ENCODE measurements around the gene EXD3.

The EXD3 gene

DNA sequence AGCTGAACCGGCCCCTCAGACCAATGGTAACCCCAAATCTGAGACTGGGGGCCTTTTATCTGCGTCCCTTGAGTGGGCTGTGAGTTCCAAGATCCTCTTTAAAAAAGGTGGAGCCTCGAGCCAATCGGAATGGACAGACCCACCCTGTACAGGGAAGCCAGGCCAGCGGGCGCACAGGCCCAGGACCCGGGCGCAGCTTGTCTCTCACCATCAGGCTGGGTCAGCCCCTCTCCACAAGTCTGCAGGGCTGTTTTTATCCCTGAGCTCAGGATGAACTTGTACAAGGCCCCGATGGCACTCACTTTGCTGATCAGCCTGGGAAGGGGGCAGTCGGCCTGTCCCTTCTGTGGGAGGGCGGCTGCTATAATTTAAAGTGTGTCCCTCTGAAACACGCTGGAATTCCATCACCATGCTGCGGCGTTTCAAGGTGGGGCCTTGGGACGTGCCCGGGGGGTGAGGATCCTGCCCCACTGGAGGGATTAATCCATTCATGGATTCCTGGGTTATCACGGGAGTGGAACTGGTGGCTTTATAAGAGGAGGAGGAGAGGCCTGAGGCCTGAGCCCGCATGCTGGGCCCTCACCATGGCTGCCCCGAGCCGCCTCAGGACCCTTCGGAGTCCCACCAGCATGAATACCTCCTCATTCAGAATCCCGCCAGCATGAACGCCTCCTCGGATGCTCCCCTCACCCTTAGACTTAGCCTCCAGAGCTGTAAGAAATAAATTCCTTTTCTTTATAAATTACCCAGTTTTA, 14.1 kb downstream of the EXD3 start:
- no peak overlapping the region for H3K4me3 ChIP-seq (ENCODE audit: low read depth in 1 of 2, low read length in 1 of 2)
- H3K27ac ChIP-seq = no peak overlapping the region
- no peaks in the 10 kb centered on the region for H3K36me3 ChIP-seq
- TF ChIP-seq, protein P1, sequence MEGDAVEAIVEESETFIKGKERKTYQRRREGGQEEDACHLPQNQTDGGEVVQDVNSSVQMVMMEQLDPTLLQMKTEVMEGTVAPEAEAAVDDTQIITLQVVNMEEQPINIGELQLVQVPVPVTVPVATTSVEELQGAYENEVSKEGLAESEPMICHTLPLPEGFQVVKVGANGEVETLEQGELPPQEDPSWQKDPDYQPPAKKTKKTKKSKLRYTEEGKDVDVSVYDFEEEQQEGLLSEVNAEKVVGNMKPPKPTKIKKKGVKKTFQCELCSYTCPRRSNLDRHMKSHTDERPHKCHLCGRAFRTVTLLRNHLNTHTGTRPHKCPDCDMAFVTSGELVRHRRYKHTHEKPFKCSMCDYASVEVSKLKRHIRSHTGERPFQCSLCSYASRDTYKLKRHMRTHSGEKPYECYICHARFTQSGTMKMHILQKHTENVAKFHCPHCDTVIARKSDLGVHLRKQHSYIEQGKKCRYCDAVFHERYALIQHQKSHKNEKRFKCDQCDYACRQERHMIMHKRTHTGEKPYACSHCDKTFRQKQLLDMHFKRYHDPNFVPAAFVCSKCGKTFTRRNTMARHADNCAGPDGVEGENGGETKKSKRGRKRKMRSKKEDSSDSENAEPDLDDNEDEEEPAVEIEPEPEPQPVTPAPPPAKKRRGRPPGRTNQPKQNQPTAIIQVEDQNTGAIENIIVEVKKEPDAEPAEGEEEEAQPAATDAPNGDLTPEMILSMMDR (IDR thresholded peaks at IDR 0.05) = no peak
- H3K9me3 ChIP-seq = no peaks in the 10 kb centered on the region
- peaks cover 0 to 5% of the 10 kb centered on the region in 2 experiments for H3K4me1 ChIP-seq (ENCODE audit: control insufficient read depth in 1 of 2, insufficient read depth in 1 of 2, low read depth in 1 of 2, low read length in 1 of 2)
- H3K27me3 ChIP-seq = peaks cover 70% of the 10 kb centered on the region

DNA sequence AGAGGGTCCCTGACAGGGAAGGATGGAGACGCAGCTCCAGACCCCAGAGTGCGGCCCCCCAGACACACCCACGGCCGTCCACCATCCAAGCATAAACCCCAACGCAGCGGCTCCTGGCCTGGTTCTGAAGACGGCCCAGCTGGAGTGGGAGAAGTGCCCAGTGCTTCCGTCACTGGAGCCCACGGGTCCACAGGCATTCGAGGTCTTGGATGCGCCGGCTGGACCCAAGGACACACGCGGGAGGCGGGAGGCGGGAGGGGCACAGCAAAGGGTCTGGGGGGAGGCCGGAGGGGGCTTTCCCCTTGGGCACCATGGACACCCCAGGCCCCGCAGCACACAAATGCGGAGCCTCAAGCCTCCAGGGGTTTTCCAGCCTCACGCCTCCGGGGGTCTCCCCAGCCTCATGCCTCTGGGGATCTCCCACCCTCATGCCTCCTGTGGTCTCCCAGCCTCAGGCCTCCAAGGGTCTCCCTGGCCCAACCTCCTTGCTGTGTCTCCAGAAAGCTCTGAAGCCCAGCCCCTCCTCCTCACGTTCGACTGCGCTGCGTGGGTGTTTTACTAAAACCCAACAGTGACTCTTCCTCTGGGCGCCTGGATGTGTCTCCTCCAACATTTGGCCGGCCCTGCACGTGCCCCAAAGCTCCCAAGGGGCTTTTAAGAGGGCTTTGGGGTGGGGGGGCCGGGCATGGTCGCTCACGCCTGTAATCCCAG, 15.2 kb downstream of the EXD3 start:
- TF ChIP-seq, protein P1 (IDR thresholded peaks at IDR 0.05) = no peak
- Histone ChIP-seq H3K4me3 (ENCODE audit: low read depth in 1 of 2, low read length in 1 of 2) (no peak overlapping the region), H3K27me3 (peaks cover 67% of the 10 kb centered on the region)

DNA sequence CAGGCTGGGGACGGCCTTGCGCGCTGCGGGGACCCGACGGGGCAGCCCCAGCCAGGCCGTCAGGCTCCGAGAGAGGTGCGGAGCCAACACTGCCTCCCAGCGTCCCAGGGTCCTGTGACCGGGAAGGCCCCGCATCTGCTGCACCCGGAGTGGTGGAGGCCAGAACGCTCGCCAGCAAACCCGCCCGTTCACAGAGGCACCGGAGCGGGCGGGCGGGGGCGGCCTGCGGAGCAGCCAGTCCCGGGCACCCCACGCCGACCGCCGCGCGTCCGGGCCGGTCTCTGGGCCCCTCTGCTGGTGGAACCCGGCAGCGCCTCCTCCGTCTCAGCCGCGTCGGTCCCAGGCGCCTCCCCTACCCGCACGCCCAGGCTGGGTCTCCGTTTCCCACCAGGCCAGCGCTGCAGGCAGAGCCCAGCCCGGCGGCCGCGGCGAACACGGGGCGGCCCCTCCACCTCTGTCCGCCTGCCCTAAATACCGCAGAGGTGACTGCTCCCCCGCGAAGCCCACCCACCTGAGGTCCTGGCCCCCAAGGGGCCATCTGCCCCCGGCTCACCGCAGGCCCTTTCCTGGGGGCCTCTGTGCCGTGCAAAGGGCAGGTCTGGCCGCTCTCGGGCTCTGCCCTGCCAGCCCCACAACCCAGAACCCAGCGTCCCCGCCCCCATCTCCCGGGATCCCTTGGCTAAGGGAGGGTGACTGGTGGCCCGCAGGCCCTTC, 15.9 kb downstream of the EXD3 start:
- TF ChIP-seq, protein P1 (IDR thresholded peaks at IDR 0.05) = no peak
- H3K27ac ChIP-seq = no peak overlapping the region
- H3K4me3 ChIP-seq (ENCODE audit: low read depth in 1 of 2, low read length in 1 of 2) = no peak overlapping the region
- peaks cover 0 to 5% of the 10 kb centered on the region in 2 experiments for H3K4me1 ChIP-seq (ENCODE audit: control insufficient read depth in 1 of 2, insufficient read depth in 1 of 2, low read depth in 1 of 2, low read length in 1 of 2)
- peaks cover 60% of the 10 kb centered on the region for H3K27me3 ChIP-seq
- H3K9me3 ChIP-seq = no peaks in the 10 kb centered on the region
- no peaks in the 10 kb centered on the region for H3K36me3 ChIP-seq

More for the DNA sequence above, 15.2 kb downstream of the EXD3 start:
- H3K27ac ChIP-seq = no peak overlapping the region
- no peaks in the 10 kb centered on the region for H3K36me3 ChIP-seq
- peaks cover 0 to 5% of the 10 kb centered on the region in 2 experiments for H3K4me1 ChIP-seq (ENCODE audit: control insufficient read depth in 1 of 2, insufficient read depth in 1 of 2, low read depth in 1 of 2, low read length in 1 of 2)
- H3K9me3 ChIP-seq = no peaks in the 10 kb centered on the region

DNA sequence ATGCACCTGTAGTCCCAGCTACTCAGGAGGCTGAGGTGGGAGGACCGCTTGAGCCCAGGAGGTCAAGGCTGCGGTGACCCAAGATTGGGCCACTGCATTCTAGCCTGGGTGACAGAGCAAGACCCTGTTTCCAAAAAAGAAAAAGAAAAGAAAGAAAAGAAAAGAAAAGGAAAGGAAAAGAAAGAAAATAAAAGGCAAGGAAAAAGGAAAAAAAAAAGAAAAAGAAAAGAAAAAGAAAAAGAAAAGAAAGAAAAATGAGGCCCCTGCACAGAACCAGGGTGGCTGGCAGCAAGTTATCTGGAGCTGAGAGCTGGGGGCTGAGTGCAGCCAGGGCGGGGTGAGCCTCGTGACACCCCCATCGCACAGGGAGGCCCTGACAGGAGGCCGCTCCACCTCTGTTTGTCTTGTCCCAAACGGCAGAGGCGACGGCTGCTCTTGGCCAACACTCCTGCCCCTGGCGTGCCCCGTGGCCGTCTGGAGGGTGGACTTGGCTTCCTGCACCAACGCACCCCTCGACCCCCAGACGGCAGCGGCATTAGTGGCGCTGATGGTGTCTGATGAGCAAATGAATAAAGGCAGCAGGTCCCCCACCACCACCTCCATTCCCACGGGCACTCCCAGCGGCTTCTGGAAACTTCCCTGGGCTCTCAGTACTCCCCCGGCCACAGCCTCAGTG, 16.7 kb downstream of the EXD3 start:
- Histone ChIP-seq H3K27ac (no peak overlapping the region), H3K27me3 (peaks cover 52% of the 10 kb centered on the region), H3K4me3 (ENCODE audit: low read depth in 1 of 2, low read length in 1 of 2) (no peak overlapping the region), H3K9me3 (no peaks in the 10 kb centered on the region), H3K4me1 (ENCODE audit: control insufficient read depth in 1 of 2, insufficient read depth in 1 of 2, low read depth in 1 of 2, low read length in 1 of 2) (peaks cover 0 to 5% of the 10 kb centered on the region in 2 experiments), H3K36me3 (no peaks in the 10 kb centered on the region)
- TF ChIP-seq, protein P1 (IDR thresholded peaks at IDR 0.05) = no peak

DNA sequence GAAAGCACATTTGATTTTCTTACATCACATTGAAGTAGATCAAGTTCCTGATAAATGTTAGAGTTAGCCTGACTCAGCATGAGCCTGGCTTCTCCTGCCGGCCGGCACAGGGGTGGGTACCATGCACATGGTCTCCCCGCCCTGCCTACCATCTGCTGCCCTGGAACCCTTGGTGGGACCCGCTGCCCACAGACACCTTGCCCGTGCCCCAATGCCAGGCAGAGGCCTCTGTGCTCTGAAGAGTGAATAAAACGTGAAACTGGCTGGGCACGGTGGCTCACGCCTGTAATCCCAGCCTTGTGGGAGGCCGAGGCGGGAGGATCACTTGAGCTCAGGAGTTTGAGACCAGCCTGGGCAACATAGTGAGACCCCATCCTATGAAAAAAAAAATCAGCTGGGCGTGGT, 17.3 kb downstream of the EXD3 start:
- peaks cover 46% of the 10 kb centered on the region for H3K27me3 ChIP-seq
- TF ChIP-seq, protein P1 (IDR thresholded peaks at IDR 0.05) = no peak

More for the DNA sequence above, 17.3 kb downstream of the EXD3 start:
- no peaks in the 10 kb centered on the region for H3K36me3 ChIP-seq
- no peaks in the 10 kb centered on the region for H3K9me3 ChIP-seq
- no peak overlapping the region for H3K4me3 ChIP-seq (ENCODE audit: low read depth in 1 of 2, low read length in 1 of 2)
- peaks cover 0 to 5% of the 10 kb centered on the region in 2 experiments for H3K4me1 ChIP-seq (ENCODE audit: control insufficient read depth in 1 of 2, insufficient read depth in 1 of 2, low read depth in 1 of 2, low read length in 1 of 2)
- no peak overlapping the region for H3K27ac ChIP-seq

Measured in neutrophil (primary cell).